Measurements from ENCODE around the gene ZNF550.

The ZNF550 gene

GRCh38 chr19:57557659-57558058, 2.0 kb downstream of the ZNF550 start:
- no peaks in the 10 kb centered on the region for H4K20me1 ChIP-seq (ENCODE audit: control insufficient read depth, insufficient read depth, low read depth, low read length)
- no peak for TF ChIP-seq EZH2phosphoT487 (IDR thresholded peaks at IDR 0.05; ENCODE audit: borderline replicate concordance, low read length)
- no peak for TF ChIP-seq CTCF (IDR thresholded peaks at IDR 0.05; ENCODE audit: low read depth, low read length, poor library complexity, severe bottlenecking)
- H3F3A ChIP-seq (ENCODE audit: control insufficient read depth, insufficient read depth), result no peaks in the 10 kb centered on the region
- H3K79me2 ChIP-seq (ENCODE audit: control insufficient read depth, low read length), result no peaks in the 10 kb centered on the region
- no peak overlapping the region for H3K4me3 ChIP-seq (ENCODE audit: low read length)
- H3K27ac ChIP-seq (ENCODE audit: low read depth, low read length), result no peak overlapping the region
- H3K36me3 ChIP-seq (ENCODE audit: control insufficient read depth, low read length), result peaks cover 20% of the 10 kb centered on the region; the same call in 1 of the 2 replicates
- H3K9me3 ChIP-seq (ENCODE audit: control insufficient read depth, insufficient read depth, low read length), result peaks cover 52% of the 10 kb centered on the region
- no peak overlapping the region for H3K4me2 ChIP-seq (ENCODE audit: low read length)
- H3K27me3 ChIP-seq (ENCODE audit: control insufficient read depth, low read length), result no peaks in the 10 kb centered on the region
- H3K9me2 ChIP-seq (replicated peaks; ENCODE audit: control insufficient read depth, low read length), result no peaks in the 10 kb centered on the region
- H3K4me1 ChIP-seq (ENCODE audit: control insufficient read depth, low read length), result peaks cover 10% of the 10 kb centered on the region

DNA sequence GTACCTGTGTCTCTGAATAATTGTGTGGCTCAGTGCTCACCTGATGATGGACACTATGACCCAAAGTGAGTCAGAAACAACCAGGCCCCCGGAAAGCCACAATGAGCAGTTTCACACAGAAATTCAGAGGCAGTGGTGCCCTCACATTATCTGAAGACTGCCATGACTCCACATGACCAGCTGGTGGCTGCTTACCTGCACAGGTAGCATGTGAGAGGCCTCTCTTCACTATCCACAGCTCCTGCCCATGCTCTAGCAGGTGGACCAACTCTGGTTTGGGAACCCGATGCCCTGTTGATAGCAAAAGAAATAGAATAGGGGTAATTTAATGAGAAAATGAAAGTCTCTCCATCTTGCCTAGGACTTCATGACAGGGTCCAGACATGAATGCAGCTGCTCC, 7.2 kb downstream of the ZNF550 start:
- TF ChIP-seq EZH2phosphoT487 (IDR thresholded peaks at IDR 0.05; ENCODE audit: borderline replicate concordance, low read length) (no peak), CTCF (IDR thresholded peaks at IDR 0.05; ENCODE audit: low read depth, low read length, poor library complexity, severe bottlenecking) (no peak)
- Histone ChIP-seq H3K27ac (ENCODE audit: low read depth, low read length) (no peak overlapping the region), H3K36me3 (ENCODE audit: control insufficient read depth, low read length) (peaks cover 55% of the 10 kb centered on the region), H3K27me3 (ENCODE audit: control insufficient read depth, low read length) (no peaks in the 10 kb centered on the region), H3K4me3 (ENCODE audit: low read length) (no peak overlapping the region), H4K20me1 (ENCODE audit: control insufficient read depth, insufficient read depth, low read depth, low read length) (no peaks in the 10 kb centered on the region), H3K4me1 (ENCODE audit: control insufficient read depth, low read length) (no peaks in the 10 kb centered on the region), H3K4me2 (ENCODE audit: low read length) (no peak overlapping the region), H3K9me2 (replicated peaks; ENCODE audit: control insufficient read depth, low read length) (no peaks in the 10 kb centered on the region), H3F3A (ENCODE audit: control insufficient read depth, insufficient read depth) (no peaks in the 10 kb centered on the region), H3K9me3 (ENCODE audit: control insufficient read depth, insufficient read depth, low read length) (peaks cover 34% of the 10 kb centered on the region; the same call in 1 of the 2 replicates), H3K79me2 (ENCODE audit: control insufficient read depth, low read length) (no peaks in the 10 kb centered on the region)

GRCh38 chr19:57546513-57546912, 13.2 kb downstream of the ZNF550 start:
- Histone ChIP-seq H3K4me2 (ENCODE audit: low read length) (no peak overlapping the region), H3K36me3 (ENCODE audit: control insufficient read depth, low read length) (peaks cover 54% of the 10 kb centered on the region), H3K9me3 (ENCODE audit: control insufficient read depth, insufficient read depth, low read length) (peaks cover 36% of the 10 kb centered on the region; the same call in 1 of the 2 replicates), H3K27me3 (ENCODE audit: control insufficient read depth, low read length) (no peaks in the 10 kb centered on the region), H3F3A (ENCODE audit: control insufficient read depth, insufficient read depth) (no peaks in the 10 kb centered on the region), H4K20me1 (ENCODE audit: control insufficient read depth, insufficient read depth, low read depth, low read length) (no peaks in the 10 kb centered on the region), H3K9me2 (replicated peaks; ENCODE audit: control insufficient read depth, low read length) (no peaks in the 10 kb centered on the region), H3K79me2 (ENCODE audit: control insufficient read depth, low read length) (no peaks in the 10 kb centered on the region), H3K27ac (ENCODE audit: low read depth, low read length) (no peak overlapping the region), H3K4me3 (ENCODE audit: low read length) (no peak overlapping the region), H3K4me1 (ENCODE audit: control insufficient read depth, low read length) (no peaks in the 10 kb centered on the region)
- TF ChIP-seq CTCF (IDR thresholded peaks at IDR 0.05; ENCODE audit: low read depth, low read length, poor library complexity, severe bottlenecking), result no peak
- no peak for TF ChIP-seq EZH2phosphoT487 (IDR thresholded peaks at IDR 0.05; ENCODE audit: borderline replicate concordance, low read length)

Measured in DOHH2 (cell line).